NK-92 (cell line): ENCODE data around the gene GPR156.
"Not testable (repeated sequence)": the region's sequence is repeated elsewhere in the genome, so short reads cannot be mapped to it uniquely, and the experiment has no call there.

Source experiments
- DNase-seq: peaks from one replicate; lab custom pipeline; 2025; ENCODE audit not compliant: unreplicated experiment; lab: John Stamatoyannopoulos, UW

Gene GPR156

GRCh38 chr3:120284747-120285507, at the start of gene GPR156:
Gene GPR156 (minus strand): TSS chr3:120285222. CDS start chr3:120244098, 41,124 bp downstream.
- no peak for DNase-seq

- no peak for DNase-seq
Measured at GRCh38 chr3:120332646-120333045, 47.6 kb upstream of the GPR156 start.

- DNase-seq, result no peak
Measured at GRCh38 chr3:120331076-120331475, 46.1 kb upstream of the GPR156 start.

DNA sequence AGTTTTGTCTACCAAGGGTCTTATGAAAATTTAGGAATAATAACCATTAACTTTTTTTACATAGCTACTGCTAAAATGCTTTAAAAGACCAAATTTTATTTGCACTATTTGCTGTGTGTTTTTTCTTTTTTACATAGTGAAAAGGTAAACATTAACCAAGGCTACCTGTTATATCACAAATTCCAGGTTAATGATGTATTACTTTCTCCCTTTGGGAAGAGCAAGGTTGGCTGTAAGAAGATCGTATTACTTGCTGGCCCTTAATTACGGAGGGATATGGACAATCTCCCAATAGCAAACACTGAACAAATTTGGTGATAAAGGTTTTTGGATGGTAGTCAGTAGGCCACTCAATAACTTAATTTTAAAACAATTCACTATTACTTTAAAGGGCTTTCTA, 41.8 kb upstream of the GPR156 start:
- no peak for DNase-seq

DNA sequence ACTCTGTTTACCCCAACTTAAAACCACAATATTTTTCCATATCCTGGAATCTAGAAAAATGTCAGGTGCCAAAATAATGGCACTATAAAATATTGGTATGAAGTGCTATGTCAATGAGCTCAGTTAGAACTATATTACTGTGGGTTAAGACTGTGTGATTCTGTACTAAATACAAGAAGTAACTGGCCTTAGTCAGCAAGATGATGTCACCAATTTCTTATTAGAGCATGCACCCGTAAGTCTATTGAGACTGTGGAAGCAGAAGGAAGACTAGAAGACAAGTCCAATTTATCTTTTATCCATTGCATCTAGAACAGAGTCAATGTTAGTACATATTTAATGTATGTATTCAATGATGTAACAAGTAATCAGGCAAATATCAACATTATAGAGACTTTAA, 39.2 kb upstream of the GPR156 start:
- no peak for DNase-seq

DNA sequence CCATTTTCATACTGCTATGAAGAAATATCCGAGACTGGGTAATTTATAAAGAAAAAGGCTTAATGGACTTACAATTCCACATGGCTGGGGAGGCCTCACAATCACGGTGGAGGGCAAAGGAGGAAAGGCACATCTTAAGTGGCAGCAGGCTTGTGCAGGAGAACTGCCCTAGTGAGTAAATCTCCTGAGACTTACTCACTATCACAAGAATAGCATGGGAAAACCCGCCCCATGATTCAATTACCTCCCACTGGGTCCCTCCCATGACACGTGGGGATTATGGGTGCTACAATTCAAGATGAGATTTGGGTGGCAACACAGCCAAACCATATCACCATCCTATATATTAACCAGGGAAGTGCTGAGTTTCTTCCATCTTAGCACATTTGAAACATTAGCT, 38.7 kb upstream of the GPR156 start:
- not testable (repeated sequence) for DNase-seq

DNA sequence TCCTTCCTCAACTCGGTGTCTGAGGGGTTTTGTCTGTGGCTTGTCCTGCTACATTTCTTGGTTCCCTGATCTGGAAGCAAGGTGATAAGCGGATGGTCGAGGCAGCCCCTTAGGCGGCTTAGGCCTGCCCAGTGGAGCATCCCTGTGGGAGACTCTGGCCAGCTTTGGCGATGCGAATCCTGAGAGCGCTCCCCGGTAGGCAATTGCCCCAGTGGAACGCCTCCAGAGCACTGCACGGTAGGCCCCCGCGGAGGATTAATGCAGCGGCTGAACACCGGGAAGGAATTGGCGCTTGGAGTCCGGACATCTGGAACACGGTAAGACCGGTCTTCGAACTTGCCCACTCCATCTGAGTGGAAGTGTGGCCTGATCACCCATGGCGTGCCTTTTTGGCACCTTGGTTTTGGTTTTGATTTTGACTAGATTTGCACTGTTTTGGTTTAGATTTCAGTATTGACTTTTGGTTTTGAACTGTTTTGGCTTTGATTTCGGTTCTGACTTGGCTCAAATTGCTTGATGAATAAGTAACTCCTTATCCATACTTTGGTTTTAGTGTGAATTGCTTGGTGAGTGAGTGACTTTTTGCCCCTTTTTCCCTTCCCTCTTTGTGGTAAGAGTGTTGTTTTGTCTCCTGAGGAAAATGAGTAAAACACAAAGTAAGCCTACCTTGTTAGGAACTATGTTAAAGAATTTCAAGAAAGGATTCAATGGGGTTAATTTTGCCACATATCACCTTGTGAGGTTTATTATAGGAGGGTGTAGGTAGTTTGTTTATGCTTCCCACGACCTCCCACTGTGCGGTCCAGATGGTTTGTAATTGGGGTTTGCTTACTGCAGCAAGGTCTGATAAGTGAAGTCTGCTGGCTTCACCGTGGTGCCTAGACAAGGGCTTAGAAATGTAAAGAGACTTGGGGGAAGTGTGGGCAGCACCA, 27.1 kb upstream of the GPR156 start:
- no peak for DNase-seq

DNA sequence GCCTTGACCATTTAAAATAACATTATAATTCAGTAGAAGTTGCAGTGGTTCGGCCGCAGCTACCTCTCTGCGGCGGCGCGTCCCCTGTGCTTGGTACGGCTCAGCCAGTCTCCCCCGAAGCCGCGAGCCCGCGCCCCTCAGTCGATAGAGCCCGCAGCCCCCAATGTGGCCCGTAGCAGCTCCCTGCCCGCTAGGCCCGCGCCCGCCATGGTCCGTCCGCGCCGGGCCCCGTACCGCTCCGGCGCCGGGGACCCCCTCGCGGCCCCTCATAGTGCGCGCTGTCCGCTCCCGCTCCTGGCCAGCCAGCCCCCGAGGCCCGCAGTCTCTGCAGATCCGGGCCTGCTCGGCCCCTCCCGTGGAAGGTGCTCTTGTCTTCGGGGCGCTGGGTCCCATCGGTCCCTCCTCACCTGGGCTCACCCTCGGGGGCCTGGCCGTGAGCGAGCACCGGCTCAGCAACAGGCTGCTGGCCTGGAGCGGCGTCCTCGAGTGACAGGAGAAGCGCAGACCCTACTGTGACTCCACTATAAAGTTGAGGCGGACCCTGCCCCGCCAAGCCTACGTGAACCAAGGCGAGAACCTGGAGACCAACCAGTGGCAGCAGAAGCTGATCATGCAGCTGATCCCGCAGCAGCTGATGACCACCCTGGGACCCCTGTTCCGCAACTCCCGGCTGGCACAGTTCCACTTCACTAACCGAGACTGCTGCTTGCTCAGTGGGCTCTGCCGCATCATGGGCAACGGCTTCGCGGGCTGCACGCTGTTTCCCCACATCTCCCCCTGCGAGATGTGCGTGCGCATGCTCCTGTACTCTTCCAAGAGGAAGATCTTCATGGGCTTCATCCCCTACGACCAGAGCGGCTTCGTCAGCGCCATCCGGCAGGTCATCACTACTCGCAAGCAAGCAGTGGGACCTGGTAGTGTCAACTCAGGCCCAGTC, 21.8 kb upstream of the GPR156 start:
- DNase-seq, result no peak

DNA sequence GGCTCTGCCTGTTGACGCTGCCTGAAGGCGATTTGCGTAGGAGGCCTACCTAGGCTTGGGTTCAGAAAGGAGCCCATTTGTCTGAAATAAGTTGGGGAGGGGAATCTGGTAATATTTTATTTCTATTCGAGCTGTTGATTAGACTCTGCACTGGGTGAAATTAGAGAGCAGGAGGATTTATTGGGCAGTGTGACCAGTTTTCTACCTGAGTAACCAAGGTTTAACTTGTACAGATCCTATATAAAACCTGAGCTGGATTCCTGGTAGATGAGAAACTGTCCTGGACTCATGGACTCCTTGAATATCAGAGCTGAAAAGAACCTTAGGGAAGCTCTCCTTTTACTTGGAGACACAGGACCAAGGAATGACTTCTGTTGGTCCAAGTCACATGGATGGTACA, 19.6 kb upstream of the GPR156 start:
- no peak for DNase-seq

DNA sequence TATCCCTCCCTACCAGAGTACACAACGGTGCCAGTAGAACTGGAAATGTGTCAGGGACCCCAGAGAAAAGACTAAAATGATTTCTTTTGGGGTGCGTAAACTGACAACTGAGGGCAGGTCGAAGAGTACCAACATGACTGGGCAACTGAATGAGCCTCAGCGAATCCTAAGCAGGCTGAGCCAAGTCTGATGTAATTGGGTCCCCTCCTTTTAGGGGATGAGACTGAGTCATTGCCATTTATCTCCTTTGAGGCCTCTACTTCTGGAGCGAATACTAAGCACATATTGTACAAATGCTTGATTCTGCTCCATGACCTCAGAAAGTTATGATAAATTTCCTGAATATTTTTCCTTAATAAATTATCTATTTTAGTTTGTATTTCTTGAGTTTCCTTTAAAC, 17.3 kb upstream of the GPR156 start:
- no peak for DNase-seq

GRCh38 chr3:120300971-120301370, 15.9 kb upstream of the GPR156 start:
- no peak for DNase-seq

DNA sequence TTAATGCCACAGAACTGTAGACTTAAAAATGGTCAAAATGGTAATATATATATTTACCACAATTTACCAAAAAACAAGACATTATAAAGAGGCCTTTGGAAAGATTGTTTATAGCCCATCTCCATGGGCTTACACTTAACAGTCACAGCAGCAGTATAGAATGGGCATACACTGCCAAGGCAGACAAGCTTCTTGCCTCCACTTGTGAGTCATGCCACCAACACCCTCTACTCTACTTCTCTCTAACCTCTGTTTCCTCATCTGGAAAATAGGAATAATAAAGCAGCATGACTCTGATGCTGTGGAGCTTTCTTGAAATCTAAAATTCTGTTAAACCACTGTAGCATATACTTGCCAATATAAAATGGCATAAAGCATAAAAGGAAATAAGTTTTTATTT, 14.4 kb upstream of the GPR156 start:
- DNase-seq, result no peak

GRCh38 chr3:120298996-120299395, 14.0 kb upstream of the GPR156 start:
- no peak for DNase-seq

- not testable (repeated sequence) for DNase-seq
Measured at GRCh38 chr3:120291552-120291951, 6.5 kb upstream of the GPR156 start.

DNA sequence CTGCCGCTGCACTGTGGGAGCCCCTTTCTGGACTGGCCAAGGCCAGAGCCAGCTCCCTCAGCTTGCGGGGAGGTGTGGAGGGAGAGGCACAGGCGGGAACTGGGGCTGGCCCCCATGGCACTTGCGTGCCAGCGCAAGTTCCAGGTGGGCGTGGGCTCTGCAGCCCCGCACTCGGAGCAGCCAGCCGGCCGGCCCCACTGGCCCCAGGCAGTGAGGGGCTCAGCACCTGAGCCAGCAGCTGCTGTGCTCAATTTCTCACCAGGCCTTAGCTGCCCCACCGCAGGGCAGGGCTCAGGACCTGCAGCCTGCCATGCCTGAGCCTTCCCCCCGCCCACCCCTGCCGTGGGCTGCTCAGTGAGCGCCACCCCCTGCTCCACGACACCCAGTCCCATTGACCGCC, 4.6 kb upstream of the GPR156 start:
- DNase-seq, result no peak

- no peak for DNase-seq
Measured at GRCh38 chr3:120286465-120286864, 1.4 kb upstream of the GPR156 start.

DNA sequence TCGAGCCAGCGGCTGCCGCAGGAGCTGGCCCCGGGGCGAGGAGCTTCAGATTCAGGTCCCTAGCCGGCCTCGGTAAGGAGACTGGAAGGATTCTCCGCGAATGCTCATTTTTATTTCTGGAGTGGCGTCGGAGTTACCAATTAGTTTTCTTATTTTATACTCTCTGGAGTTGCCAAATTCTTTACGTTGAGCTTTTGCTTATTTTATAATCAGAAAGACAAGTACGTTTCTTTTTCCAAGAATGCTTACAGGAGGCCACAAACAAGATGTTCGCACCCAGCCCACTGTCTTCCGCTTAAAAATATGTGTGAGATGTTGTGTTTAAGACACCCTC, 453 bp upstream of the GPR156 start:
- no peak for DNase-seq

- DNase-seq, result no peak
Measured at GRCh38 chr3:120281261-120281660, 3.8 kb downstream of the GPR156 start.

DNA sequence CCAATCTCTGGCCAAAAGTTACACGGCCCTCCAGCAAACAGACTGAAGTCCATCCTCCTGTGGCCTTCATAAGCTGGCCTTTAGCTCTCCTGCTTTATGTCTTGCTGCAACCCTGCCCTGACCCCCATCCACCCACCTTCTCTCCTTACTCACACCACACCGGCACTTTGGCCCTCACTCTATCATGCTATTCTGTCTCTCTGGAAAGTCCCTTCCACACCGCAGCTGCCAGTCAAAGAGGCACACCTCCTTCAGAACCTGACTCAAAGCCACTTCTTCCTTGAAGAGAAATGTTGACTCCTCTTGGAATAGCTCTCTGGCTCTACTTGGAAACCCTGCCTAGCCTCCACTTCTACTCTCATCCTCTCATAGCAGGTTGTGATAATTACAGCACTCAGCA, 4.5 kb downstream of the GPR156 start:
- no peak for DNase-seq

GRCh38 chr3:120280026-120280425, 5.0 kb downstream of the GPR156 start:
- no peak for DNase-seq

DNA sequence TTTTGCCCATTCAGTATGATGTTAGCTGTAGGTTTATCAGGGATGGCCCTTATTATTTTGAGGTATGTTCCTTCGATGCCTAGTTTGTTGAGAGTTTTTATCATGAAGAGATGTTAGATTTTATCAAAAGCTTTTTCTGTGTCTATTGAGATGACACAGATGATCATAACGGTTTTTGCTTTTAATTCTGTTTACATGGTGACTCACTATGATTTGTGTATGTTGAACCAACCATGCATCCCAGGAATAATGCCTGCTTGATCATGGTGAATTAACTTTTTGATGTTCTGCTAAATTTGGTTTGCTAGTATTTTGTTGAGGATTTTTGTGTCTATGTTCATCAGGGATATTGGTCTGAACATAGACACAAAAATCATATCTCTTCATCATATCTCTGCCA, 8.3 kb downstream of the GPR156 start:
- no peak for DNase-seq
